ENCODE results near the gene CRYGN.

DNA sequence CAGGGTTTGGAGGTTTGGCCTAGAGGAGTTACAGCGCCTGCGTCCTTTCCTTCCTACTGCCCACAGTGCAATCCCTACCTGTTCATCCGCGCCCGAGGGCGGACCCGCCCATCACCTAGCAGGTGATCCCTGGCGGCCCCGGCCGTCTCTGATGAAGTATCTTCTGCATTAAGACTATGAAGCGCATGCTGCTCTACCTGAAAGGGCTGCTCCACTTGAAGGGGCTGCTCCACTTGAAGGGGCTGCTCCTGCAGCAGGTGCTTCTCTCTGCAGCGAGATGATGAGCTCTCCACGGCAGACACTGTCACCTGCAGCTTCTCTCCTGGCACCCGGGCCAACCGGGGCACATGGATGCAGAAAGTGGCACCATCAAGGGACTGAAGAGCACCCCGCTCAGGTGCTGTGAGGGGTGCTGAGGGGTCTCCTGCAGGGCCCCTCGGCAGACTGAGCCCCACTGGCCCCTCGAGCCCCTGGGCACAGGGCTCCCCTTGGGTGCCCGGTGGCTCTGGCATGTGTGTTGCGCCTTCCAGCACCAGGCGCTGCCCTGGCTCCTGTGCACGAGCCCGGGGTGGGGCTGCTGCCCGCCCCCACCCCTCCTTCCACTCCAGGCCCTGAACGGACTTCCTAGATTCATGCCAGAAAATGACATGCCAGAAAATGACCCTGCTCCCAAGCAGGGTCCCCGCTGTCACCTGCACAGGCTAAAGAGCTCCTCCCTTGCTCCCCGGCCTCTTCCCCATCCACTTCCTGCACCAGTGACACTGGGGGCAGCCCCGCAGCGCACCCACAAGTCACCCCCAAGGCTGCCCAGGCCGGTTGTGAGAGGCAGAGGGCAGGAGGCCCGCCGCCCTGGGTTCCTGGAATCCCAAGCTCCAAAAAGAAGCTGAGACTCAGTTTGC is 59.5 kb downstream of the CRYGN start:
- TF ChIP-seq EZH2 (IDR thresholded peaks at IDR 0.05; ENCODE audit: low read depth, unreplicated experiment) (no peak), POLR2AphosphoS5 (IDR thresholded peaks at IDR 0.05; ENCODE audit: low read depth) (no peak), CTCF (conservative IDR thresholded peaks at IDR 0.05; ENCODE audit: low read depth in 2 of 2) (no peak), CREB1 (CRISPR knock-in tag; IDR thresholded peaks at IDR 0.05; ENCODE audit: low read depth) (no peak), ZNF331 (CRISPR knock-in tag; IDR thresholded peaks at IDR 0.05; ENCODE audit: low read depth) (no peak), JUNB (IDR thresholded peaks at IDR 0.05; ENCODE audit: unreplicated experiment) (no peak), EZH2phosphoT487 (IDR thresholded peaks at IDR 0.05; ENCODE audit: unreplicated experiment) (no peak), ZNF114 (CRISPR knock-in tag; IDR thresholded peaks at IDR 0.05) (no peak), NANOG (IDR thresholded peaks at IDR 0.05; ENCODE audit: borderline replicate concordance) (no peak), STAT1 (IDR thresholded peaks at IDR 0.05; ENCODE audit: unreplicated experiment) (no peak)
- TF ChIP-seq, protein P1, sequence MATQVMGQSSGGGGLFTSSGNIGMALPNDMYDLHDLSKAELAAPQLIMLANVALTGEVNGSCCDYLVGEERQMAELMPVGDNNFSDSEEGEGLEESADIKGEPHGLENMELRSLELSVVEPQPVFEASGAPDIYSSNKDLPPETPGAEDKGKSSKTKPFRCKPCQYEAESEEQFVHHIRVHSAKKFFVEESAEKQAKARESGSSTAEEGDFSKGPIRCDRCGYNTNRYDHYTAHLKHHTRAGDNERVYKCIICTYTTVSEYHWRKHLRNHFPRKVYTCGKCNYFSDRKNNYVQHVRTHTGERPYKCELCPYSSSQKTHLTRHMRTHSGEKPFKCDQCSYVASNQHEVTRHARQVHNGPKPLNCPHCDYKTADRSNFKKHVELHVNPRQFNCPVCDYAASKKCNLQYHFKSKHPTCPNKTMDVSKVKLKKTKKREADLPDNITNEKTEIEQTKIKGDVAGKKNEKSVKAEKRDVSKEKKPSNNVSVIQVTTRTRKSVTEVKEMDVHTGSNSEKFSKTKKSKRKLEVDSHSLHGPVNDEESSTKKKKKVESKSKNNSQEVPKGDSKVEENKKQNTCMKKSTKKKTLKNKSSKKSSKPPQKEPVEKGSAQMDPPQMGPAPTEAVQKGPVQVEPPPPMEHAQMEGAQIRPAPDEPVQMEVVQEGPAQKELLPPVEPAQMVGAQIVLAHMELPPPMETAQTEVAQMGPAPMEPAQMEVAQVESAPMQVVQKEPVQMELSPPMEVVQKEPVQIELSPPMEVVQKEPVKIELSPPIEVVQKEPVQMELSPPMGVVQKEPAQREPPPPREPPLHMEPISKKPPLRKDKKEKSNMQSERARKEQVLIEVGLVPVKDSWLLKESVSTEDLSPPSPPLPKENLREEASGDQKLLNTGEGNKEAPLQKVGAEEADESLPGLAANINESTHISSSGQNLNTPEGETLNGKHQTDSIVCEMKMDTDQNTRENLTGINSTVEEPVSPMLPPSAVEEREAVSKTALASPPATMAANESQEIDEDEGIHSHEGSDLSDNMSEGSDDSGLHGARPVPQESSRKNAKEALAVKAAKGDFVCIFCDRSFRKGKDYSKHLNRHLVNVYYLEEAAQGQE (IDR thresholded peaks at IDR 0.05; ENCODE audit: unreplicated experiment) = no peak
- TF ChIP-seq, protein P2, sequence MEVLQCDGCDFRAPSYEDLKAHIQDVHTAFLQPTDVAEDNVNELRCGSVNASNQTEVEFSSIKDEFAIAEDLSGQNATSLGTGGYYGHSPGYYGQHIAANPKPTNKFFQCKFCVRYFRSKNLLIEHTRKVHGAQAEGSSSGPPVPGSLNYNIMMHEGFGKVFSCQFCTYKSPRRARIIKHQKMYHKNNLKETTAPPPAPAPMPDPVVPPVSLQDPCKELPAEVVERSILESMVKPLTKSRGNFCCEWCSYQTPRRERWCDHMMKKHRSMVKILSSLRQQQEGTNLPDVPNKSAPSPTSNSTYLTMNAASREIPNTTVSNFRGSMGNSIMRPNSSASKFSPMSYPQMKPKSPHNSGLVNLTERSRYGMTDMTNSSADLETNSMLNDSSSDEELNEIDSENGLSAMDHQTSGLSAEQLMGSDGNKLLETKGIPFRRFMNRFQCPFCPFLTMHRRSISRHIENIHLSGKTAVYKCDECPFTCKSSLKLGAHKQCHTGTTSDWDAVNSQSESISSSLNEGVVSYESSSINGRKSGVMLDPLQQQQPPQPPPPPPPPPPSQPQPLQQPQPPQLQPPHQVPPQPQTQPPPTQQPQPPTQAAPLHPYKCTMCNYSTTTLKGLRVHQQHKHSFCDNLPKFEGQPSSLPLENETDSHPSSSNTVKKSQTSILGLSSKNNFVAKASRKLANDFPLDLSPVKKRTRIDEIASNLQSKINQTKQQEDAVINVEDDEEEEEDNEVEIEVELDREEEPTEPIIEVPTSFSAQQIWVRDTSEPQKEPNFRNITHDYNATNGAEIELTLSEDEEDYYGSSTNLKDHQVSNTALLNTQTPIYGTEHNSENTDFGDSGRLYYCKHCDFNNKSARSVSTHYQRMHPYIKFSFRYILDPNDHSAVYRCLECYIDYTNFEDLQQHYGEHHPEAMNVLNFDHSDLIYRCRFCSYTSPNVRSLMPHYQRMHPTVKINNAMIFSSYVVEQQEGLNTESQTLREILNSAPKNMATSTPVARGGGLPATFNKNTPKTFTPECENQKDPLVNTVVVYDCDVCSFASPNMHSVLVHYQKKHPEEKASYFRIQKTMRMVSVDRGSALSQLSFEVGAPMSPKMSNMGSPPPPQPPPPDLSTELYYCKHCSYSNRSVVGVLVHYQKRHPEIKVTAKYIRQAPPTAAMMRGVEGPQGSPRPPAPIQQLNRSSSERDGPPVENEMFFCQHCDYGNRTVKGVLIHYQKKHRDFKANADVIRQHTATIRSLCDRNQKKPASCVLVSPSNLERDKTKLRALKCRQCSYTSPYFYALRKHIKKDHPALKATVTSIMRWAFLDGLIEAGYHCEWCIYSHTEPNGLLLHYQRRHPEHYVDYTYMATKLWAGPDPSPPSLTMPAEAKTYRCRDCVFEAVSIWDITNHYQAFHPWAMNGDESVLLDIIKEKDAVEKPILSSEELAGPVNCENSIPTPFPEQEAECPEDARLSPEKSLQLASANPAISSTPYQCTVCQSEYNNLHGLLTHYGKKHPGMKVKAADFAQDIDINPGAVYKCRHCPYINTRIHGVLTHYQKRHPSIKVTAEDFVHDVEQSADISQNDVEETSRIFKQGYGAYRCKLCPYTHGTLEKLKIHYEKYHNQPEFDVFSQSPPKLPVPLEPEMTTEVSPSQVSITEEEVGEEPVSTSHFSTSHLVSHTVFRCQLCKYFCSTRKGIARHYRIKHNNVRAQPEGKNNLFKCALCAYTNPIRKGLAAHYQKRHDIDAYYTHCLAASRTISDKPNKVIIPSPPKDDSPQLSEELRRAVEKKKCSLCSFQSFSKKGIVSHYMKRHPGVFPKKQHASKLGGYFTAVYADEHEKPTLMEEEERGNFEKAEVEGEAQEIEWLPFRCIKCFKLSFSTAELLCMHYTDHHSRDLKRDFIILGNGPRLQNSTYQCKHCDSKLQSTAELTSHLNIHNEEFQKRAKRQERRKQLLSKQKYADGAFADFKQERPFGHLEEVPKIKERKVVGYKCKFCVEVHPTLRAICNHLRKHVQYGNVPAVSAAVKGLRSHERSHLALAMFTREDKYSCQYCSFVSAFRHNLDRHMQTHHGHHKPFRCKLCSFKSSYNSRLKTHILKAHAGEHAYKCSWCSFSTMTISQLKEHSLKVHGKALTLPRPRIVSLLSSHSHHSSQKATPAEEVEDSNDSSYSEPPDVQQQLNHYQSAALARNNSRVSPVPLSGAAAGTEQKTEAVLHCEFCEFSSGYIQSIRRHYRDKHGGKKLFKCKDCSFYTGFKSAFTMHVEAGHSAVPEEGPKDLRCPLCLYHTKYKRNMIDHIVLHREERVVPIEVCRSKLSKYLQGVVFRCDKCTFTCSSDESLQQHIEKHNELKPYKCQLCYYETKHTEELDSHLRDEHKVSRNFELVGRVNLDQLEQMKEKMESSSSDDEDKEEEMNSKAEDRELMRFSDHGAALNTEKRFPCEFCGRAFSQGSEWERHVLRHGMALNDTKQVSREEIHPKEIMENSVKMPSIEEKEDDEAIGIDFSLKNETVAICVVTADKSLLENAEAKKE (CRISPR knock-in tag; IDR thresholded peaks at IDR 0.05) = no peak
- TF ChIP-seq, protein P3, sequence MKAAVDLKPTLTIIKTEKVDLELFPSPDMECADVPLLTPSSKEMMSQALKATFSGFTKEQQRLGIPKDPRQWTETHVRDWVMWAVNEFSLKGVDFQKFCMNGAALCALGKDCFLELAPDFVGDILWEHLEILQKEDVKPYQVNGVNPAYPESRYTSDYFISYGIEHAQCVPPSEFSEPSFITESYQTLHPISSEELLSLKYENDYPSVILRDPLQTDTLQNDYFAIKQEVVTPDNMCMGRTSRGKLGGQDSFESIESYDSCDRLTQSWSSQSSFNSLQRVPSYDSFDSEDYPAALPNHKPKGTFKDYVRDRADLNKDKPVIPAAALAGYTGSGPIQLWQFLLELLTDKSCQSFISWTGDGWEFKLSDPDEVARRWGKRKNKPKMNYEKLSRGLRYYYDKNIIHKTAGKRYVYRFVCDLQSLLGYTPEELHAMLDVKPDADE (IDR thresholded peaks at IDR 0.05) = no peak

Data from GM23338 (cell line).